Suppressor macrophage treated with lipopolysaccharide for 4 hours (primary cell): Measurements from ENCODE around the gene REN.

ENCODE experiments used
- DNase-seq: peaks from one replicate; pipeline ENCODE4 v3.0.0-alpha.2; 2020

The REN gene

DNA sequence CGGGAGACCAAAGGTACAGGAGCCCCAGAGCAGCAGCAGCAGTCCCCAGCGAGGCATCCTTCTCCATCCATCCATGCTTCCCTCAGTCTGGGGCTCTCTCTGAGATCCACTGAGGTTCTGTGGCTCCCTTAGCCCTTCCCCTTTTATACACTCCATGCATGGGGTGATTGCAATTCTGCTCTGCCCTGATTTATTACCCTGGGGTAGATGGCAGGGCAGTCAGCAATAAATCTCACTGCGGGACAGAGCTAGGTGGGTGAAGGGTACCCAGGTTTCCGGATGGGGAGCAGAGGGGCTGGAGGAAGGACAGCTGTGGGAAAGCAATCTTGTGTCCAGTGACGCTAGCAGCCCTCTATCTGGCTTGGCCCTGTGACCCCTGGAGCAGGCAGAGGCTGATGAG lies at the start of gene REN:
Gene REN (minus strand): TSS at position 119 of the 400 bp plus-strand sequence. CDS start 44 bp downstream, at position 75.
- no peak for DNase-seq

DNA sequence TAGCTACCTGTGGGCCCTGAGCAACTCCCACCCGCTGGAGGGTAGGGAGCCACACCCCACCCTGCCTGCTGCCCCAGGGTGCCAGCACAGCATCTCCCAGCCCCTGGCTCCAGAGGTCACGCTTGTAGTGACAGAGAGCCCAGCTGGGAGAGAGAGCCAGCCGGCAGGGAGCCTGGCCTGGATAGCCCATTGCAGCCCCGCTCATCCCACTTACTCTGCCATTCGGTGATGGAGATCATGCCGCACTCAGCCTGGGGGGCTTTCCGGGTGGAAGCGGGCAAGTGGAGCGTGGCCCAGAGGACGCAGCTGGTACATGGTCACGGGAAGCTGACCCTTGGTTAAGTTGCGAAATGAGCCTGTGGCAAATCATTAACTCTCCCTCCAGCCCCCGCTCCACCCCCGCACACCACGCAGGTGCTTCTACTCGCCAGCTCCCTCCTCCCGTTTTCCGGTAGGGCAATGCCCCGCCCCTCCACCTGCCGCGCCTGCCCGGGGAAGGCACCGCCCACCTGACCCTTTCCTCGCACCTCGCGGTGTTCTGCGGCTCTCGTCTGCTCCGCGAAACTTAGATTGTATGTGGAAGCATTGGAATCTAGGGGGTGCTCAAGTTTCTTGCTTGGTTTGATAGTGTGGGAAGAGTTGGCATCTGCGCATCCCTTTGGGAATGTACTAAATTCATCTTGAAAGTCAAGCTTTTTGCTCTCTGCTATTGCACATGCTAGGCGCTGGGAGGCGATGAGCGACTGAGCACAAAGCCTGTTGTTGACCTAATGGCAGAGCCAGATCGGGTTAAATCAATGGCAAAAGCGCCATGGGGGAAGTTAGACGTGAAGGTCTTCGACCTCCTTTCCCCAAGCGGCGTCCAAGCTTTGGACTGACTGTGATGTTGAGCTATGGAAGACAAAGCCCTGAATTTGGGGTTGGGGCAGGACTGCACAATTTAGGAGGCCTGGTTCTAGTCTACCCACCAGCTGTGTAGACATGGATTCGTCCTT lies 47.8 kb upstream of the REN start, which contains the start of gene GOLT1A:
Gene GOLT1A (minus strand): TSS at position 321 of the 995 bp plus-strand sequence. CDS start 82 bp downstream, at position 239.
- peak; percentile 62 for DNase-seq

DNA sequence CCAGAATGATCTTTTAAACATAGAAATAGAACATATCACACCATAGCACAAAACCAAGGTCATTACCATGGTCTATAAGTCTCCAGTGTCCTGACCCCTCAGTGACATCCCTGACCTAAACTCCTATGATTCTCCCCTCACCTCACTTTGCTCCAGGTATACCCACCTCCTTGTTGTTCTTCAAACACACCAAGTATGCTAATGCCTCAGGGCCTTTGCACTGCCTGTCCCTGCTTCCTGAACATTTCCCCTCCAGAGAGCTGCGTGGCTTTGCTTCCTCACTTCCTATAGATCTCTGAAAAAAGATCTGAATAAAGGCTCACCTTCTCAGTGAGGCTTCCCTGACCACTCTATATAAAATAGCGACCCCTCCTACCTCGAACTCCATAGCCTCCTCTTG lies 46.6 kb upstream of the REN start:
- DNase-seq, result no peak

DNA sequence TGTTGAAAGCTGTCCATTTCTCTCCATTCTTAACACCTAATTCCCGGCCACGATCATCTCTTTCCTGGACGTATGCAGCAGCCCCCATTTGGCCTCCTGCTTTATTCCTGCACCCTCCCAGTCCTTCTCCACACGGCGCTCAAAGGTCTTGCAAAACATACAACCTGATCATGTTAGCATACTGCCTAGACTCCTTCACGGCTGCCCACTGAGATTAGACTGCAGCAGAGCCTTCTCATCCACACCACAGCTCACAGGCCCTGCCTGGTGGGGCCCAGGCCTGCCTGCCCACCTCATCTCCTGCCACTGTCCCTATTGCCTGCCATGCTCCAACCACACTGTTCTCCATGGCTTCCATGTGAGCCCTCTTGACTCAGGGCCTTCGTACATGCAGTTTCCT lies 44.9 kb upstream of the REN start:
- no peak for DNase-seq

DNA sequence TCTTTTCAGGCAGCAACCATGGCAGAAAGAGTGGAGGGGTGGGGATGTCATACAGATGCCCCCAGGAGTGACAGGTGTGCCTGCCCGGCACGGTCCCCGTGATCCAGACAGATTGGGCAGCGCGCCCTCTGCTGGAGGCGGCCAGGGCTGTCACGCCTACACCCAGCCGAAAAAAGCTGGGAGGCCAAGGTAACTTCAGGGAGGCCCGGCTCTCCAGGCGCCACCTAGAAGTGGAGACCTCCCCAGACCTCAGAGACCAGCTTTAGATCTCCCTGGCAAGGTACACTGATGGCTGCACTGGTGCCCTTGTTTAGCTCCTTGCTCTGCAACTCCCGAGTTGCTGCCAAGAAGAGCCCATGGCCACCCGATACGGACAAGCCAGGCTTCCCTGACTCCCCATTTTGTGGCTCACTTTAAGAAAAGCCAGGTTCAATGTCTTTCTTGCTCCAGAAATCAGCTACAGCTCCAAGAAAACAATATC lies 41.0 kb upstream of the REN start:
- peak; percentile 62 for DNase-seq

DNA sequence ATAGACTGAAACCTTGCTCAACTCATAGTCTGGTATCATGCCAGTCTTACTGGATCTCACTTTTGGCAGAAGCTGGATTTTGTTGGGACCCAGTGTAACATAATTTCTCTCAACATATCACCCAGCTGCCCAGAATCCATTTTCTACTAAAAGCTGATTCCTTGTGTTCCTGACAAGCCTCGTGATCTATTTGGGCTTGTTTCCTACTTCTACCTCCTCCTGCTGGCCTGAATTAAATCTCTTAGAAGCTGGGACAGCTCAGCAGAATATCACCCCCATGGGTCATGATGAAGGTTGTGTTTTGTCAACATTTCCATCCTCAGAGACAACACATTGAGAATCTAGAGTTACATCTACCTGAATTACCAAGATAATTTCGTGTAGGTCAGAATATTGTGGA lies 40.0 kb upstream of the REN start:
- no peak for DNase-seq

DNA sequence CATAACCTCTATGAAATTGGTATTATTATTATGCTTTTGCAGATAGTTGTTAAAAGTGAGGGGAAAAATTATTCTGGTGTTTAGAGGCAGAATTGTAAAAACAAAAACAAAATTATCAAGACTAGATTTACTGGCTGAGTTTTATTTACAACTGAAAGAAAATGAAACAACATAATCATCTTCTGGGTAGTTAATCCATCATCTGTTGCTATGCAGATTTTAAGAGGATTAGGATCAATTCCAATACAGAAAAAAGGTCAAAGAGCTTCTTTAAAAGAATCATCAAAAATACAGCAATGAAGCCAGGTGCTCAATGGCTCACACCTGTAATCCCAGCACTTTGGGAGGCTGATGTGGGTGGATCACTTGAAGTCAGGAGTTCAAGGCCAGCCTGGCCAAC lies 39.3 kb upstream of the REN start:
- no peak for DNase-seq

DNA sequence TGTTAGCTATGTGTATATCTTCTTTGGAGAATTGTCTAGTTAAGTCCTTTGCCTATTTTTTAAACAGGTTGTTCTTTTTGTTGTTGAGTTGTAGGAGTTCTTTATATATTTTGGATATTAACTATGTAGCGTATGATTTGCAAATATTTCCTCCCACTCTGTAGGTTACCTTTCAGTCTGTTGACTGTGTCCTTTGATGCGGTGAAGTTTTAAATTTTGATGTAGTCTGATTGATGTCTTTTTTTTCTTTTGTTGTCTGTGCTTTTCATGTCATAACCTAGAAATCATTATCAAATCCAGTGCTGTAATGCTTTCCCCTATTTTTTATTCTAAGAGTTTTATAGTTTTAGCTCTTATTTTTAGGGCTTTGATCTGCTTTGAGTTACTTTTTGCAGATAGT lies 38.8 kb upstream of the REN start:
- no peak for DNase-seq

DNA sequence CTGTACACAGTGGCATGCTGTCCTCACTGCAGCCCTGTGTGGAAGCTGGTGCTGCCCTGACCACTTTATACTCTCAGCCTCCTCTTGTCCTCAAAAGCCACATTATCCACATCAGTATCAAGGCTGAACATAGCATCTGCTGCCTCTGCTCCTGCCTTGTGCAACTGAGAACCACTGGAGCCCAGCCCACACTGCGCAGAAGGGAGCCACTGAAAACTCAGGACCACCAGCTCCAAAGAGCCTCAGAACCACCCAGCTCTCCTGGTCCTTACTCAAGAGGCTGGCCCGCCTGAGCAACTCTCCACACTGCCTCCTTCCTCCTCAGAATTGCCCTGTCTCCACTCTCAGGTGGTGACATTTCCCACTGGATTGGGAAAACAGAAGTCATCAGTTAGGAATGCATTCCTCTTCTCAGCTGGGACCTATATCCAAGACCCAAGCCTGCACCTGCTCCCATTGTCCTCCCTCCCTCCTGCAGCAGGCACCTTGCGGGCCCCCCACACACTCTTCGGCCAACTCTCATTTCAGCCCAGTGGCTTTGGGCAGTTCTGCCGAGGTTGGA lies 37.1 kb upstream of the REN start:
- DNase-seq, result no peak

DNA sequence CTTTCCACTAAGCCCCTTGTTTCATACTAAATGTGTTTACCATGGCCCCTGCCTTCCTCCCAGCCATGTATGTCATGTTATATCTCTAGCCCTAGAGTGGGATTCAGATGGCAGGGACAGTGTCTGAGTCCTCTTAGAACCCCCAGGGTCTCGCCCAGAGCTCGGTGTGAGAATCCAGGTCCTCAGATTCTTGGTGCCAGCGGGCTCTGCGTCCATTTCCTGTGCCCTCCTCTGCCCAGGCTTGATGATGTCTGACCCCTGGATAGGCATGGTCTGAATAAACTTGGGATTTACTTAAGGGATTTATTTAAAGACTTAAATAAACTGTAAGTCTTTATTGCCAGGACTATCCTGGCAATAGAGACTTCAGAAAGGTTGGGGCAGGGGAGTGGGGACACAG lies 36.3 kb upstream of the REN start:
- DNase-seq, result no peak

DNA sequence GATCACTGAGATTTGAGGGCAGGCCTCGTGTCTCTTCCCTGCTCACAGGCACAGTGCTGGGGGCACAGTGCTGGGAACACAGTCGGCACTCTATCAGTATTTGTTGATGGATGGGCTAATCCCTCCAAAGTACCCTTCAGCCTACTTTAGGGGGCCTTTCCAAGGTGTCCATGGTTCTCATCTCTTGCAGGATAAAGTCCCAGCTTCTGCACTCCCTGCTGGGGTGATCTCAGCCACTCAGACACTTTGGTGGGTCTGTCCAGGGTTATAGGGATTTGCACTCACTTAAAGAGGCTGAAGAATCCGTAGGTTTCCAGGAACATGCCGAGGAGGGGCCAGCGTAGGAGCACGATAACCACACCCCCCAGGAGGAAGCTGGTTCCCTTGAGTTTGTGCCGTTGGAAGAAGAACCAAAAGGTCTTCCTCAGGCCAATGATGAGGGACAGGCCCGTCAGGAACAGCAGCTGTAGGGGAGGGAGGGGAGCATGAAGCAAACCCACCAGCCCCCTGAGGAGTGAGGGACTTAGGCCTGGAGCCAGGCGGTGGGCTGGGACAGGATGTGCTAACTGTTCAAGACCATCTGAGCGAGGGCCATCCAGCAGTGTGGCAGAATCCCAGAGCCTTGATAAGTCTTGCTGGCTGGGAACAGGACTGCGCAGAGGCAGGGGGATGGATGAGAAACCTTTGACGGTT lies 35.4 kb upstream of the REN start:
- DNase-seq, result no peak

DNA sequence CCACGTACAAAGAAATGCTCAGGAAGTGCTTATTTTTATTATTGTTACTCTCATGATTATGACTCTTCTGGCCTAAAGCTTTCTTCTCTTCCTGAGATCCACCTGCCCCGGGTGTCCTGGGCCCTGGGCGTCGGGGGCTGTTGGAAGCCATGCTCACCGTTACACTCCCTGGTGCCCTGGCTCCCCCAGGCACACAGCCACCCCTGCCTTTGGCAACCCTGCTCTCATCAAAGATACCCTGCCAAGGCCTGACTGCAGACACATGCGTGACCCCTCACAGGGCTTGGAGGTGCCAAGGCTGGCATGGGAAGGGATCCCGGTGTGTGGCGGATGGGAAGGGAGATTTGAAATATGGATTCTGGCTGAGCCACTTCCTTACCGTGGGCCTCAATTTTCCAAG lies 33.4 kb upstream of the REN start:
- DNase-seq, result no peak

DNA sequence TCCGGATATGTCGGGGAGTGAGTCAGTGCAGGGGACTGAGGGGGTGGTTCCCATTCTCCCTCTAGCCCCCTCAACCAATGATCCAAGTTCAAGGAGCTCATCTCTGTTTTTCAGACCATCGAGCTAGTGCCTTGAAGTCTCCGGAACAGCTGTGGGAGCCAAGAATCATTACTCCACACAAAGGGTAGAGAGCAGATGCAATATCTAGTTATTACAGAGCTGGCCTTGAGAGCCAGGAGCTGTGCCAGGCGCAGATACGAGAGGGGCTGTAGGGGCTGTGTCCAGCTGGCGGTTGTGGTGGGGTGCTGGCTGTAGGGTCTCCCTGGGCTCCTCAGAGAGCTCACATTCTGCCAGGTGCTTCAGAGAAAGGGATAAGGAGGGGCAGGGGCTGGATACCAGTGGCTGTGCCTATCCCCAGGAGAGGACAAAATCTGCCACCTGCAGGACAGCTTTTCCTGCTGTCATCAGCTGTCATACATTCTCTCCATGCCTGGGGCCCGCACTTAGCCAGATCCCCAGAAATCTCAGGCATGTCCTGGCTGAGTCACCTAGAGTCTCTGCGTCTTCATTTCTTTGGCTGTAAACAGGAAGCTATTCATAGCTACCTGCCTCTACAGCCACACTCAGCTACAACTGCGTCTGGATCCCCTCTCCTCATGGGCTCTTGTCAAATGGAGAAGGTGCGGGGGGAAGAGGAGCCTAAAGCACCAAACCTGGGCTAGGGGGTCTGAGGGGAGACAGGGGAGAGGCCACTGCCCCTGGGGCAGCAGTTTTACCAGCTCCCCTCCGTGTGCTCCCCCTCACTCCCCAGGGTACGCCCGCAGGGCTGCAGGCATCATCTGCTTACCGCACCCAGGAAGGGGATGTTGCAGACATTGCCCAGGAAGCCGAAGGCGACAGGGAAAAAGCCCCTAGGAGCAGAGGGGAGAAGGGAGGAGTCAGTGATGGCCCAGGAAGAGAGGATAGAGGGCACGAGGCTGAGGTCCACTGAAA lies 32.5 kb upstream of the REN start:
- DNase-seq, result no peak

DNA sequence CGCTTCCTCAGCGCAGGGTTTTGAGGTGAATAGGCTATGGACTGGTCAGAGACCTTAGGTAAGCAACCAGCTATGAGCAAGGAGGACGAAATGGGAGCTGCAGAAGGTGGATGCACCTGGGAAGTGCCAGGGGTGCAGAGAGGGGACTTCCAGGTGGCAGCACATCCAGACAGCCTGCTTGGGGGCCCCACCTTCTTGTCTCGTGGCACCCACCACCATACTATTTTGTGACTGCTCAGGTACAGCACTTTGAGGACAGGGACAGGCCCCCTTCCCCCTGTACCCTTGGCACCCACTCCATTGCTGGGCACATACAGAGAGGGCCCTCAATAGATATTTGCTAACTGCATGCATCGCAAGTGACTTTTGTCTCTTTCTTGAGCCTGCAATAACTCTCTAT lies 30.9 kb upstream of the REN start:
- DNase-seq, result no peak

DNA sequence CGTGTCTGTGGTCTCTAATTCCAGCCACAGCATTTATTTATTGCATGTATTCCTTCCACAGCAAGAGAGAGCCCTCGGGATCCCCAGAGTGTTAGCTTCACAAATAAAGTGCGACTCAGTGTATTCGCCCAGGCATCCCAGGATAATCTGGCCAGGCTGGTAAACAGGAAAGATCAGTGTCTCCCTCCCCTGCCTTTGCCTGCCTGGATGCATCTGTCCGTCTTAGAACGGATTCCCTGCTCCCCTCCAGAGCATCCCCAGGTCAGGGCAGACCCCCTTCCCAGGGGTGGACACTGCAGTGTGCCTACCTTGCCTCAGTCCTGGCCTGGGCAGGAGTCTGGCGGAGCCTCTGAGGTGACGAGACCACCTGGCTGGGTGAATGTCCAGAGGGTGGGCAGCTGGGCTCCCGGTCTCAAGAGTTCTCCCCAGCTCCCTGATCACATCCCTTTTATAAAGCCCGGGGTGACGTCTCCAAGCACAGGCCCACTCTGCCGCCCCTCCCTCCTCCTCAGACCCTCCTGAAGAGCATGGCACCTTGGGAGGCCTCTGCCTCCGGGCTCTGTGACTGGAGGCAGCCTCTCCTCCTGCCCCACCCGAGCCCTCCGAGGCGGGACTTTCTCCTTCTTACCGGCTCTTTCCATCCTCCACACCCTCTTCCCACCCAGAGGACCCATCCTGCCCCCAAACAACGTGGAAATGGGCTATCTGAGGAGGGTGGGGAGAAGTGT lies 30.1 kb upstream of the REN start, which contains the start of gene KISS1:
Gene KISS1 (minus strand): TSS at position 424 of the 728 bp plus-strand sequence. CDS start 3,615 bp downstream, outside the sequence.
- DNase-seq, result no peak

DNA sequence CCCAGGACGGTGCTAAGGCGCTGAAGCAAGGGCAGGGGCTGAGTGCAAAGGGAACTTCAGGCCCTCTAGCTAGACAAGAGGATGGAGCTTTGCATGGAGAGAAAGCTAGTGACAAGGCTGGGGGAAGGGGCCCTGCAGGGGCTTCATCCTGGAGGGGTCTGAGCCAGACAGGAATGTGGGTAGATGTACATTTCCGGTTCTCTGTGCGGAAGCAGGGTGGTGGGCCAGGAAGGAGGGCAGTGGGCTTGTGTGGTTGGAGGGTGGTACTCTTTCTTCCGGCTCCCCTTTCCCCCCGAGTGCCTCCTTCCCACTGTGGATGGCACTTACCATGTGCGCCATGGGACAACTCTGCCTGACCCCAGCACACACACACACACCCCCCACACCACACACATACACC lies 28.6 kb upstream of the REN start:
- DNase-seq, result no peak

DNA sequence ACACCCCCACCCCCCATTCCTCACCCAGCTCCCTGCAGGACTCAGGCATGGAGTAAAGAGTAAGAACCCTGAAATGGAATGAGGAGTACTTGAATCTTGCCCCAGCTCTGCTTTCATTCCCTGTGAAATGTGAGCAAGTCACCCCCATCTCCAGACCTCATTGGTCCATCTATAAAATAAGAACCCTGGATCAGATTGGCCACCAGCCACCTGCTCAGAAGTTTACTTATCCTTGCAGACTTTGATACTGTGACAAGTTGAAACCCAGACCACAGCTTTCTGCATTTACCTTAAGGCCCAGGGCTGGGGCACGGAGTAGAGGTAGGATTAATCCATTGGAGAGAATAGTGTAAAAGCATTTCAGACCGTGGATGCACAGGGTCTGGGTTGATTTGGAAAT lies 27.9 kb upstream of the REN start:
- no peak for DNase-seq

DNA sequence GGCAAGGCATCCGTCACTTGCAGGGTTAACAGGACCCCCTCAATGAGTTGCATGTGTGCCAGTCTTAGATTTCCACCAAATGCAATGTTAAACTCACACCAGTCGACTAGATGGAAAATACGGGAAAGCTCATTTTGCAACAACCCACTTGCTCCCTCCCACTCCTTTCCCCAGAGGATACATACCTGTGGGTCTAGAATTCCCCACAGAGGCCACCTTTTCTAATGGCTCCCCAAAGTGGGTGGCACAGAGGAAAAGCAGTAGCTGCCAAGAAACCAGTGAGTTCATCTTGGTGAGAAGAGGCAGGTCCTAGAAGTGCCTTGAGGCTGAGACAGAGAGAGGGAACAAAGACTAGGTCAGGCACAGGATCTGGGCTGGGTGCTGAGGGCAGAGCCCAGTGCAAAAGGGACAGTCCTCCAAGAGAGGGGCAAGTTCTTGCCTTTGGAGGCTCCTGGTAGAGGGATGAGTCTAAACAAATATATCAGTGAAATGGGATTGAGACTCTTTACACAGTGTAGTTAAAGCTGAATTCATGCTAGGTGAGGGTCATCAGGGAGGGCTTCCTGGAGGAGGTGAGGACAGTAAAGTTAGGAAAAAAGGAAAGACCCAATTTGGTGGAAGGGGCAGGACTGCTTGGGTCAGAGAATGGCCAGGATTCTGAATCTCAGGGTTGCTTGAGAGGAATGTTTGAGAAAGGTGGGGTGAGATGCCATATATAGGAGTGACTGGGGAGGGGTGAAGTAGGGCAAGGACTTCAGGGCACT lies 26.6 kb upstream of the REN start:
- DNase-seq, result no peak

DNA sequence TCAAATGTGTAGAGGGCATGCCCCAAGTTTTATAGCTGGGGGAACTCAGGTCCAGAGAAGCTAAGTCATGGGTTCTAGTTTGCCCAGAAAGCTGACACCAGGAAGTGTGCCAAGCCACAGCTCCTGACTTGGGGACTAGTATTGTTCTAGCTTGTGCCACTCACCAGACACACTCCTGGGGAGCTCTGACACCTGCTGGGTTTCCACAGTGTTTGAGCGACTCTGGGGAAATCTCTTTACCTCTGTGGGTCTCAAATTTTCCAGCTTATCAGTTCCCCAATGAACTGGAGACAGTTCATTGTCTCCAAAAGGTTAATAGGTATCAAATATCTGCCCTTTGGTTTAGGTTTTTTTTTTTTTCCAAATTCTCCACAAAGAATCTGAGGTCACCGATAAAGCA lies 25.9 kb upstream of the REN start:
- no peak for DNase-seq

DNA sequence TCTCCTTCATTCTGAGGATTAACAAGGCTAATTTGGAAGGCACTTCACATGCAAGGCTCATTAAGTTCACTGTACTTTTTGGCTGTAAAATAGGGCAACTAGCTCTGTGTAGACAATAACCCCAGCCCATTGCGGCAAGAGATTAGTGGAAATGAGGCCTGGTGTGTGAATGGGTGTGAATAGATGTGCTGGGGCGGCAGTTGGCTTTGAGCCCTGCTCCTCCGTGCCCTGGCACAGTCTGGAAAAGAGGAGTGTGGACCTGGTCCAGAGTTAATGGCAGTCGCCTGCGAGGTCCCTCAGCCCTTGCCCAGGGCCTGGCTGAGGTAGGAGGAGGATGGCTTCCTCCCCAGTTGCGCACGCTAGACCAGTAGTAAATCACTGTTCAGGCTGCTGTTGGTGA lies 25.3 kb upstream of the REN start:
- no peak for DNase-seq
